ENCODE measurements around the gene GAS5.

The GAS5 gene

GRCh38 chr1:173832748-173833147 is 35.0 kb downstream of the GAS5 start:
- in situ Hi-C loops (cut with MboI; ENCODE audit: low sequenced_read_pairs), result loop anchor here (25.0 kb wide), 2 partner anchors 395 to 1095 kb away; no protein-coding TSS in a partner anchor

- in situ Hi-C loops (cut with MboI; ENCODE audit: low sequenced_read_pairs), result loop anchor here (25.0 kb wide), 2 partner anchors 390 to 1090 kb away; no protein-coding TSS in a partner anchor
Measured at GRCh38 chr1:173827611-173828010, 40.2 kb downstream of the GAS5 start.

- in situ Hi-C loops (cut with MboI; ENCODE audit: low sequenced_read_pairs), result loop anchor here (25.0 kb wide), 2 partner anchors 387 to 1087 kb away; no protein-coding TSS in a partner anchor
Measured at GRCh38 chr1:173824315-173825081, 43.3 kb downstream of the GAS5 start, which contains the start of the genes CENPL and DARS2. Gene CENPL (minus strand): TSS chr1:173824883. CDS start chr1:173811299, 13,584 bp downstream. Gene DARS2 (plus strand): TSS chr1:173824673. CDS start chr1:173825230, 557 bp downstream.

- in situ Hi-C loops (cut with MboI; ENCODE audit: low sequenced_read_pairs), result no loop called here
Measured at GRCh38 chr1:173823781-173824314, 43.9 kb downstream of the GAS5 start.

- in situ Hi-C loops (cut with MboI; ENCODE audit: low sequenced_read_pairs), result no loop called here
Measured at GRCh38 chr1:173821680-173822079, 46.1 kb downstream of the GAS5 start.

- in situ Hi-C loops (cut with MboI; ENCODE audit: low sequenced_read_pairs), result no loop called here
Measured at GRCh38 chr1:173818459-173818858, 49.3 kb downstream of the GAS5 start.
